Stimulated activated CD4-positive, alpha-beta T cell treated with anti-CD3 and anti-CD28 coated beads, TNF-alpha, amount 100 ng/mL, for 4 hours (primary cell): ENCODE data around the gene COL2A1.

Experiments
- DNase-seq, 3 experiments: peaks; one replicate each; pipeline ENCODE4 v3.0.0-alpha.2; 2020; ENCODE audit warnings: low read depth in 3 of 3

Gene COL2A1

DNA sequence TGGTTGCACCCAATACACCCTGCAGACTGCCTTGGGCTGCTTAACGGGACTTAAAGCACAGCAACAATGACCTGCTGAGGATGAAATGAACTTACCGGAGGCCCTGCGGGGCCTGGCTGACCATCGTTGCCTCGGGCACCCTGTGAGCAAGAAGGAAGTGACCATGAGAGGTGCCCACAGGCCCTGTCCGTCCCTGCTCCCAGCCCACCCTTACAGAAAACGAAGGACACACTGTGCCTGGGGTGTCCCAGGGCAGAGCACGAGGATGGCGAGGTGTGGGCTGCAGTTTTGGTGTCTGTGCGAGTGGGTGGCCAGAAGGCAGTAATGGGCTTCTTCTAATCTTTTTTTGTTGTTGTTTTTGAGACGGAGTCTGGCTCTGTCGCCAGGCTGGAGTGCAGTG, 14.6 kb downstream of the COL2A1 start:
- DNase-seq = no peak

DNA sequence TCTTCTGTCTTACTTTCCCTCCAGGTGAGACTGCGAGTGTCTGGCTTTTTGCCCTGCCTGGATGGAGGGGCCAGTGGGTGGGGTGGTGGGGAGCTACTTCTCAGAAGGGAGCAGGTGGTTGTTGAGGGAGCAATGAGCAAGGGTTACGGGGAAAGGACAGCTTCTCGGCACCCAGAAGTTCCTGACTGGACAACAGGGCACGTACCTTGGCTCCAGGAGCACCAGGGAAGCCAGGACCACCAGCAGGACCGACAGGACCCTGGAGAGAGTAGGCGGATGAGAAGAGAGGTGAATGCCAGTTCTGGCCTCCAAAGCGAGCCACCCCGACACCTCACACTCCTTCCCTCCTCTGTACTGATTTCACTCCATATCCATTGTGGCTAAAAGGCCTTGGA, 15.3 kb downstream of the COL2A1 start:
- no peak for DNase-seq

- DNase-seq = no peak
Observed at GRCh38 chr12:47988073-47989022, 15.9 kb downstream of the COL2A1 start.

- DNase-seq = no peak
Observed at GRCh38 chr12:47987411-47988072, 16.7 kb downstream of the COL2A1 start.

- DNase-seq = no peak
Observed at GRCh38 chr12:47986832-47987231, 17.4 kb downstream of the COL2A1 start.

GRCh38 chr12:47986291-47986660, 18.0 kb downstream of the COL2A1 start:
- DNase-seq = no peak

DNA sequence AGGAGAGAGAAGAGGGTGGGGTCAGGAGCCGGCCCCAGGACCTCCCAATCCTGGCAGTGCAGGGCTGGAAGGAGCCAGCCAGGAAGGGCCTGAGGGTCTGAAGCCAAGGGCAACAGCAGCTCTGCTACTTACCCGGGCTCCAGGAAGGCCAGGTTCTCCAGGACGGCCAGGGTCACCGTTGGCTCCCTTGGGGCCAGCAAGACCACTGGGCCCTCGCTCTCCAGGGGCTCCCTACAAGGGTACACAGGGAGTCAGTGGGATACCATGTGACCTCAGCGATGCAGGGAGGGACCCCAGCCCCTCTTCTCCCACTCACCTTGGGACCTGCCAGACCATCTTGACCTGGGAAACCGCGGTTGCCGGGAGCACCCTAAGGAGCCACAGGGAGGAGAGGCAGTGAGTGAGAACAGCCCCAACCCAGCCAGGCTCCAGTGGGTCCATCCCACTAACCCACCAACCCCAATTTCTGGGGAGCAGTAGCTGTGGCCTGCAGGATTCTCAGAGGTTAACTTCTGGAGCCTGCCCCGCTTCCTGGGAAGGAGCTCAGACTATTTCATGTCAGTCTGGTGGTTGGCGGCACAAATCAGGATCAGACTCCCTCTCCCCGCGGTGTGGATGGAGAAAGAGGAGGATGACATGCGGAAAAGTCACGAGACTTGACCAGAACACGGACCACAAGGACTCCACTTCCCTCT, 18.5 kb downstream of the COL2A1 start:
- no peak for DNase-seq

- DNase-seq = no peak
Observed at GRCh38 chr12:47984331-47984801, 19.9 kb downstream of the COL2A1 start.

GRCh38 chr12:47983541-47984115, 20.6 kb downstream of the COL2A1 start:
- DNase-seq = no peak

- DNase-seq = no peak
Observed at GRCh38 chr12:47982770-47983169, 21.5 kb downstream of the COL2A1 start.

DNA sequence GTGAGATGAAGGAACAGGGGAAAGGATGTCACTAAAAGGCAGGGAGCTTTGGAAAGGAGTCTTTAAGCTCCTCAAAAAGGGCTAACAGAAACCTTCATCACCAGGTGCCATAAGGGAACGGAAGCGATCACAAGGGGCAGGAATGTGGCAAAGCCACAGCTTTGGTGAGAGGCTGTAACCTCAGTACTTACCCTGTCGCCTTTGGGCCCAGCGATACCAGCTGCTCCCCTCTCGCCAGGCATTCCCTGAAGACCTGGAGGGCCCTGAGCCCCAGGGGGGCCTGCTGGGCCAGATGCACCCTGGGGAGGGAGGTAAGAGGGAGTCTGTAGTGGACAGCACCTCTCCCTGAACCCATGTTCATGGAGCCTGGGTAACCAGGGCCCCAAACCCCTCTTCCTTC, 22.0 kb downstream of the COL2A1 start:
- DNase-seq = no peak

GRCh38 chr12:47981496-47982260, 22.6 kb downstream of the COL2A1 start:
- DNase-seq = no peak

GRCh38 chr12:47980779-47981495, 23.3 kb downstream of the COL2A1 start:
- no peak for DNase-seq

- DNase-seq = no peak
Observed at GRCh38 chr12:47980197-47980596, 24.1 kb downstream of the COL2A1 start.

DNA sequence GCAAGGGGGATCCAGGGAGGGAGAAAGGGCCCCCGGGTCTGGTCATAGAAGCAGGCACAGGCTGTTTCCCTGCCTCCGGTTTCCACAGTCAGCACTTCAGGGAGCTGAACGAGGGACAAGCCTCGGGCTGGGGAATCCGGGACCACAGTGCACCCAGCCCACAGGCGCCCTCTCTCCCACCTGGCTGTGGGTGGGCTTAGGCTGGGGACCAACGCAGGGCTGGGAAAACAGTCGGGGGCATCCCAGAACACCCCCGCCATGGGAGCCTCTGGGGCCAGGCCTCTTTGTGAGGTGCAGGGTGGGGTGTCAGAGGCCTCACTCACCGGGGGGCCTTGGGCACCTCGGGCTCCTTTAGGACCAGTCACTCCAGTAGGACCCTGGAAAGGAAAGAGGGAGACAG, 24.6 kb downstream of the COL2A1 start:
- DNase-seq = no peak

DNA sequence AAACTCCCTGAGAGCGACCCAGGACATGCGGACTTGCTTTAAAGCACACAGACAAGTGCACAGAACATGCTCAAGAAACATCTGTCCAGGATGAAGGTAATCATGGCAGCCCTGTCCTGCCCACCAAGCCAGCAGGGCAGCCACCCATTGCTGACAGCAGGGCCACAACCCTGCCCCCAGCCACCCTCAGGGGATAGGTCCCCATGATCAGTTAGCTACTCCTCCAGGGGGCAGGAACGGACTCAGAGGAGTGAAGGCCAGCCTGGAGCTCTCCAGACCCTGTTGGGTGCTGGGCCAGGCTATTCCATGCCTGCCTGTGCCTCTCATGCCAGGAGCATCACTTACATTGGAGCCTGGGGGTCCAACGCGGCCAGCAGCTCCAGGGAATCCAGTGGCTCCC, 25.1 kb downstream of the COL2A1 start:
- no peak for DNase-seq

- DNase-seq = no peak
Observed at GRCh38 chr12:47978598-47978873, 25.7 kb downstream of the COL2A1 start.

GRCh38 chr12:47977772-47978597, 26.3 kb downstream of the COL2A1 start:
- DNase-seq = no peak

- DNase-seq = no peak
Observed at GRCh38 chr12:47977046-47977771, 27.1 kb downstream of the COL2A1 start.
